HCT116 (cell line): ENCODE data around the gene CTIF. TPM values are rescaled to one million over a fixed set of nuclear protein-coding genes. Genes with fewer than 3 reads are reported as not detected.

Experiments
- ATAC-seq: fragments of 200-7000 bp; cut with Tn5 transposase; 2 replicates; pipeline ENCODE4 v1.9.1; 2020; ENCODE audit warnings: mild to moderate bottlenecking, moderate library complexity
- BruUV-seq: library from RNA; stranded (reverse); fragments of 400-500 nt; replicated peaks from 2 replicates; lab custom pipeline; 2021; lab: Mats Ljungman, UMichigan
- CTCF ChIA-PET: fragments of 300-600 bp; sonication (Branson Sonifier 250); formaldehyde crosslinking; loops from one replicate; lab custom pipeline; 2021; ENCODE audit warnings: antibody characterized with exemption; lab: Charles Lee
- POLR2A ChIA-PET: fragments of 300-600, 350-600 bp; sonication (Branson Sonifier 250); formaldehyde crosslinking; loops from one replicate; lab custom pipeline; 2021; ENCODE audit warnings: antibody characterized with exemption; lab: Charles Lee
- RAD21 ChIA-PET, 2 experiments: fragments of 300-600 bp; sonication (Branson Sonifier 250); formaldehyde crosslinking; loops; one replicate each; lab custom pipeline; 2023; ENCODE audit warnings: low total read pairs in 2 of 2; ENCODE audit not compliant: uncharacterized antibody in 2 of 2, unreplicated experiment in 2 of 2, low non-redundant PET in 1 of 2; lab: Charles Lee
- DNase-seq: peaks from one replicate; pipeline ENCODE4 v3.0.0-alpha.2; 2010; ENCODE audit warnings: low read depth, low spot score
- H2AFZ ChIP-seq: fragments of 200-600 bp; shearing (Covaris generic), sonication (generic); 2 replicates; pipeline ENCODE4 v1.6.1; 2017; ENCODE audit warnings: low read depth, mixed run types, mixed read lengths, antibody characterized with exemption, low read length; ENCODE audit not compliant: poor library complexity, severe bottlenecking
- H3K27ac ChIP-seq: 2 replicates; pipeline ENCODE4 v1.5.1; 2012; ENCODE audit warnings: low read depth, low read length
- H3K27me3 ChIP-seq: fragments of 200-600 bp; sonication (generic); 2 replicates; pipeline ENCODE4 v1.6.1; 2016; ENCODE audit warnings: mixed run types, low read length, mixed read lengths; ENCODE audit not compliant: insufficient read depth
- H3K36me3 ChIP-seq, 2 experiments: fragments of 200-500 bp in 1 of 2; fragments of 200-600 bp in 1 of 2; sonication (Bioruptor generic) in 1 of 2; sonication (generic) in 1 of 2; 2 replicates each; pipeline versions ENCODE4 v1.5.1 to v1.6.1; 2014 to 2016; ENCODE audit warnings: low read length in 2 of 2, inconsistent platforms in 1 of 2, mixed read lengths in 1 of 2, mixed run types in 1 of 2; ENCODE audit not compliant: insufficient read depth in 2 of 2, control insufficient read depth in 1 of 2
- H3K4me1 ChIP-seq, 2 experiments: fragments of 200-600 bp in 1 of 2; sonication (generic) in 1 of 2; 2 replicates each; pipeline versions ENCODE4 v1.5.1 to v1.6.1; 2012 to 2017; ENCODE audit warnings: low read length in 2 of 2, inconsistent platforms in 1 of 2, mild to moderate bottlenecking in 1 of 2, mixed read lengths in 1 of 2, mixed run types in 1 of 2, moderate library complexity in 1 of 2; ENCODE audit not compliant: insufficient read depth in 2 of 2, control insufficient read depth in 1 of 2
- H3K4me2 ChIP-seq: fragments of 200-600 bp; sonication (generic); 2 replicates; pipeline ENCODE4 v1.6.1; 2017; ENCODE audit warnings: mixed run types, low read length, mixed read lengths
- H3K4me3 ChIP-seq, 2 experiments: fragments of 200-600 bp in 1 of 2; sonication (generic) in 1 of 2; replicated peaks in 1 of 2; 2 replicates each; pipeline ENCODE4 v1.5.1; 2011 to 2016; ENCODE audit warnings: low read length in 2 of 2, control low read depth in 1 of 2, low read depth in 1 of 2, mild to moderate bottlenecking in 1 of 2, mixed read lengths in 1 of 2, mixed run types in 1 of 2
- H3K79me2 ChIP-seq: fragments of 200-600 bp; sonication (generic); 2 replicates; pipeline ENCODE4 v1.6.1; 2017; ENCODE audit warnings: mild to moderate bottlenecking, mixed run types, low read length, moderate library complexity, mixed read lengths; ENCODE audit not compliant: insufficient read depth
- H3K9ac ChIP-seq: fragments of 200-600 bp; sonication (generic); 2 replicates; pipeline ENCODE4 v1.6.1; 2016; ENCODE audit warnings: low read length, mixed read lengths
- H3K9me2 ChIP-seq: fragments of 200-600 bp; sonication (generic), shearing (Covaris generic); 2 replicates; pipeline ENCODE4 v1.6.1; 2017; ENCODE audit warnings: mixed run types, mild to moderate bottlenecking, moderate library complexity; ENCODE audit not compliant: insufficient read depth
- H3K9me3 ChIP-seq, 2 experiments: fragments of 200-500 bp in 1 of 2; fragments of 200-600 bp in 1 of 2; sonication (Bioruptor generic) in 1 of 2; sonication (generic) in 1 of 2; 2 replicates each; pipeline ENCODE4 v1.6.1; 2014 to 2017; ENCODE audit warnings: low read length in 2 of 2, mixed read lengths in 2 of 2, inconsistent platforms in 1 of 2, low read depth in 1 of 2, mild to moderate bottlenecking in 1 of 2, mixed run types in 1 of 2, moderate library complexity in 1 of 2; ENCODE audit not compliant: control insufficient read depth in 1 of 2, insufficient read depth in 1 of 2
- H4K20me1 ChIP-seq: fragments of 200-600 bp; sonication (generic), shearing (Covaris generic); 2 replicates; pipeline ENCODE4 v1.6.1; 2017; ENCODE audit warnings: mixed run types, mild to moderate bottlenecking, moderate library complexity; ENCODE audit not compliant: insufficient read depth
- CBX3 ChIP-seq: IDR thresholded peaks from 2 replicates; pipeline ENCODE4 v1.6.1; 2012; ENCODE audit warnings: low read depth
- CEBPB ChIP-seq: IDR thresholded peaks from 2 replicates; pipeline ENCODE4 v1.6.1; 2012; ENCODE audit warnings: low read depth
- EZH2phosphoT487 ChIP-seq: fragments of 200-600 bp; IDR thresholded peaks from 2 replicates; pipeline ENCODE4 v1.6.1; 2018; ENCODE audit warnings: antibody characterized with exemption, borderline replicate concordance
- JUND ChIP-seq: IDR thresholded peaks from 2 replicates; pipeline ENCODE4 v1.6.1; 2012
- RAD21 ChIP-seq: IDR thresholded peaks from 2 replicates; pipeline ENCODE4 v1.6.1; 2012; ENCODE audit warnings: low read depth, mild to moderate bottlenecking
- REST ChIP-seq: IDR thresholded peaks from 2 replicates; pipeline ENCODE4 v1.6.1; 2012; ENCODE audit warnings: low read depth
- SIN3A ChIP-seq: IDR thresholded peaks from 2 replicates; pipeline ENCODE4 v1.6.1; 2012; ENCODE audit warnings: low read depth
- SRF ChIP-seq: IDR thresholded peaks from 2 replicates; pipeline ENCODE4 v1.6.1; 2012; ENCODE audit warnings: low read depth
- intact Hi-C: fragments of 100-400 bp; cut with micrococcal nuclease; formaldehyde crosslinking; loops from 2 replicates; pipeline ENCODE4 v1.10.0; 2022
- total RNA-seq: library from RNA; stranded (reverse); gene quantifications from one replicate; pipeline ENCODE4 v1.2.1, GENCODE V29; 2021; ENCODE audit not compliant: unreplicated experiment

The CTIF gene
- total RNA-seq, 1 experiment from 2014 or later, result 19.7 TPM

GRCh38 chr18:48781163-48781987 lies 242.5 kb downstream of the CTIF start:
- RAD21 ChIA-PET, result no interaction called here
- ATAC-seq, result no peak
- TF ChIP-seq SIN3A, result no peak
- TF ChIP-seq, all 23 proteins: peak for 0
- peaks cover 5 to 12% of the 10 kb centered on the region in 2 experiments; a peak in 3 of 4 replicates for H3K4me1 ChIP-seq
- H3K27me3 ChIP-seq, result no peaks in the 10 kb centered on the region
- no peak overlapping the region for H3K9ac ChIP-seq
- H3K4me3 ChIP-seq, result no peak overlapping the region
- H3K9me3 ChIP-seq, result no peaks in the 10 kb centered on the region
- no peaks in the 10 kb centered on the region for H4K20me1 ChIP-seq
- POLR2A ChIA-PET, result no interaction called here
- H3K4me2 ChIP-seq, result no peak overlapping the region
- H3K27ac ChIP-seq, result no peak overlapping the region
- DNase-seq, result no peak
- BruUV-seq, result no TSS peak
- intact Hi-C loops, result no loop called here
- CTCF ChIA-PET, result no interaction called here
- H3K9me2 ChIP-seq, result no peaks in the 10 kb centered on the region
- H2AFZ ChIP-seq, result no peak overlapping the region
- H3K79me2 ChIP-seq, result no peaks in the 10 kb centered on the region
- no peaks in the 10 kb centered on the region for H3K36me3 ChIP-seq

- Histone ChIP-seq H2AFZ (no peak overlapping the region), H3K4me3 (no peak overlapping the region), H3K36me3 (no peaks in the 10 kb centered on the region), H3K9me3 (no peaks in the 10 kb centered on the region), H3K79me2 (no peaks in the 10 kb centered on the region), H3K4me2 (no peak overlapping the region), H4K20me1 (no peaks in the 10 kb centered on the region), H3K27me3 (no peaks in the 10 kb centered on the region), H3K4me1 (peaks cover 5 to 9% of the 10 kb centered on the region in 2 experiments; a peak in 3 of 4 replicates), H3K9ac (no peak overlapping the region), H3K27ac (no peak overlapping the region), H3K9me2 (no peaks in the 10 kb centered on the region)
- POLR2A ChIA-PET, result no interaction called here
- RAD21 ChIA-PET, result no interaction called here
- ATAC-seq (no peak), DNase-seq (no peak)
- CTCF ChIA-PET, result no interaction called here
- intact Hi-C loops, result no loop called here
- BruUV-seq, result no TSS peak
- TF ChIP-seq CBX3, result no peak
- no peak for TF ChIP-seq RAD21
- no peak for TF ChIP-seq CEBPB
- no peak for TF ChIP-seq SRF
- no peak for TF ChIP-seq SIN3A
- no peak for TF ChIP-seq JUND
- no peak for TF ChIP-seq EZH2phosphoT487
- TF ChIP-seq REST, result no peak
Observed at GRCh38 chr18:48781988-48782363, 243.1 kb downstream of the CTIF start.
